HG02763 (cell line): Measurements from ENCODE around the gene SLC17A5.
"Not testable (repeated sequence)": the region's sequence is repeated elsewhere in the genome, so short reads cannot be mapped to it uniquely, and the experiment has no call there.

ENCODE experiments used
- ATAC-seq: cut with Tn5 transposase; IDR thresholded peaks from one replicate; pipeline ENCODE4 v1.9.1; 2021; ENCODE audit warnings: mild to moderate bottlenecking, moderate library complexity; ENCODE audit not compliant: unreplicated experiment

Gene SLC17A5

DNA sequence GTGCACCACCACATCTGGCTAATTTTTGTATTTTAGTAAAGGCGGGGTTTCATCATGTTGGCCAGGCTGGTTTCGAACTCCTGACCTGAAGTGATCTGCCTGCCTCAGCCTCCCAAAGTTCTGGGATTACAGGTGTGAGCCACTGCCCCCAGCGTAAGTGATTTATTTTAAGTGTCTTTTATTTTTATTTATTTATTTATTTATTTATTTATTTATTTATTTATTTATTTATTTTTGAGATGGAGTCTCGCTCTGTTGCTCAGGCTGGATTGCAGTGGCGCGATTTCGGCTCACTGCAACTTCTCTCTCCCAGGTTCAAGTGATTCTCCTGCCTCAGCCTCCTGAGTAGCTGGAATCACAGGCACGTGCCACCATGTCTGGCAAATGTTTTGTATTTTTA is 30.3 kb downstream of the SLC17A5 start:
- not testable (repeated sequence) for ATAC-seq

GRCh38 chr6:73618082-73618481 is 35.7 kb downstream of the SLC17A5 start:
- not testable (repeated sequence) for ATAC-seq

DNA sequence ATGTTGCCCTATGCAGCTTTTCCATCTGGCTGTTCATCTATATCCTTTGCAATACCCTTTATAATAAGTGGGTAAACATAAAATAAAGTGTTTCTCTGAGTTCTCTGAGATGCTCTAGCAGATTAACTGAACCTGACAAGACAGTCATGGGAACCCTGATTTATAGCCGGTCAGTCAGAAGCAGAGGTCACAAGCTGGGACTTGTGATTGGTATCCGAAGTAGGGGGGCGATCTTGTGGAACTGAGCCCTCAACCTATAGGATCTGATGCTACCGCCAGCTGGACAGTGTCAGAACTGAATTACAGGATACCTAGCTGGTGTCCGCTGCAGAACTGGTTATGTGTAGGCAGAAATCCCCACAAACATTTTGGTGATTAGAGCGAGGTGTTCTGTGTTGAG is 39.0 kb downstream of the SLC17A5 start:
- no peak for ATAC-seq

- ATAC-seq = no peak
These were observed 39.8 kb downstream of the SLC17A5 start for GRCh38 chr6:73613806-73614536.

- ATAC-seq = no peak
These were observed 41.2 kb downstream of the SLC17A5 start for GRCh38 chr6:73612611-73613010.

DNA sequence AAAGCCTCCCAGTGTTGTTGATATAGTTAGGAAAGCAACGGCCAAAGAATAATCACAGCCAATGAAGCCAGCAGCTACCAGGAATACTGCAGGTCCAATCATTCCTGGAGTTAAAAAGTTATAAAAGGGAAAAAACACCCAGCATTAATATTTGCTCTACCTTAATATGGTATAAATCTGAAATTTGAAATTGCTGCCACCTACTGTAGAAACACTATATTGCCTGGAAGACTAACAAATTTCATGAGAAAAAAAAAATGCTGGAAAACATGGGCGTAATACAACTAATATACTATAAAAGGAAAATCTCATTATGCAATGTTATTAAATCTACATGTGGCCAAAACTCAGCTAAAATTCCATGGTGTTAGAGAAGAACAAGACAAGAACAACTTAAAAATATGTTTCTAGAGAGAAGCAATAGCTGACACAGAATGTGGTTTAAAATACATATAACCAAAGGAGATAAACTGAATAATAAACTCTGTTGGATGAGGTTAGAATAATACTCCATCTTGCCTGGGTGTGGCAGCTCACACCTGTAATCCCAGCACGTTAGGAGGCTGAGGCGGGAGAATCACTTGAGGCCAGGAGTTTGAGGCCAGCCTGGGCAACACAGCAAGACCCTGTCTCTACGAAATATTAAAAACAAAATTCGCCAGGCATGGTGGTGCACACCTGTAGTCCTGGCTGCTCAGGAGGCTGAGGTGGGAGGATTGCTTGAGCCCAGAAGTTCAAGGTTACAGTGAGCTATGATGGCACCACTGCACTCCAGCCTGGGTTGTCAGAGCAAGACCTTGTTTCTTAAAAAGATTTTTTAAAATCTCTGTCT is 43.1 kb downstream of the SLC17A5 start:
- no peak for ATAC-seq

DNA sequence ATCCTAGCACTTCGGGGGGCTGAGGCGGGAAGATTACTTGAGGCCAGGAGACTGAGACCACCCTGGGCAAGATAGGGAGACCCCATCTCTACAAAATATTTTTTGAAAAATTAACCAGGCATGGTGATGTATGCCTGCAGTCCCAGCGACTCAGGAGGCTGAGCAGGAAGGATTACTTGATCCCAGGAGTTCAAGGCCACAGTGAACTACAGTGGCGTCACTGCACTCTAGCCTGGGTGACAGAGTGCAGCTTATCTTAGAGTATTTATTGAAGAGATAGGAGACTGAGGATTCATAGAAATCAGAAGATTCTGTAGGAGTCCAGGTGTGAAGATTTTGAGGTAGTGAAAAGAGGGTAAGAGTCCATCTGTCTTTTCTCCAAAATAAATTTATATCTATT is 45.0 kb downstream of the SLC17A5 start:
- ATAC-seq = no peak

DNA sequence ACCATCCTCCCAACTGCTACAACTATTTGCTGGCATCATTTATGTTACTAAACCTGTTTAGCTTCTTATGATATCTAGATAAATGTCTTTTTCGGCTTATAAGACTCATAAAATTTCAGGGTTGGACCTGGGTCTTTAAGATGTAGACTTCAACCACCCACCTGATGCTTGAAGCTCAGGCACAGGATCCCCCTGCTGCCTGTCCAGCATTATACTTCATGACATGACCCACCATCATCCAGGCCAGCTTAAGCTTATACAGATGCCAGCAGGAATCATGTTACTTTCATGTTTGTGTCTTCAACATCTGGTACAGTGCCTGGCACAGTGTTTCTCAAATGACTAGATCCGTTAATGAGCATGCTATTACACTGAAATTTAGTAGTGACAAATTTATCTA is 47.4 kb downstream of the SLC17A5 start:
- ATAC-seq = no peak

GRCh38 chr6:73604461-73604860 is 49.3 kb downstream of the SLC17A5 start:
- no peak for ATAC-seq

DNA sequence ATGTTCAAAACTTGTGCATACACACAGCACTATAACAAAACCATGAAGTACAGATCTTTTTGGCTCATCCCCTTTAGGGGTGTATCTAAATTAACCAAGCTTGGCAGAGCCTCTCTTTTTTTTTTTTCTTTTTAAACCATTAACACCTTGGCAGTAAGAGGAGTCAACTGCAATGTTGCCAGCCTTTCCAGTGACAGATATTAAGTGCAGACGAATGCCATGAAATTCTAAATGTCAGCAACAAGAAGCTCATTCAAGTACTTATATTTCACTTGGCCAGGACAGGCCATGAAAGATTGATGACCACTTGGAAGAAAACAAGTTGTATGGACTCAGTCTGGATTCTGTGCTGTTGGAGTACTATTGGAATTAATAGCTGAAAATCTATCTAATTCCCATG is 49.8 kb downstream of the SLC17A5 start:
- no peak for ATAC-seq

GRCh38 chr6:73586416-73586974 is 67.3 kb downstream of the SLC17A5 start:
- ATAC-seq = no peak

DNA sequence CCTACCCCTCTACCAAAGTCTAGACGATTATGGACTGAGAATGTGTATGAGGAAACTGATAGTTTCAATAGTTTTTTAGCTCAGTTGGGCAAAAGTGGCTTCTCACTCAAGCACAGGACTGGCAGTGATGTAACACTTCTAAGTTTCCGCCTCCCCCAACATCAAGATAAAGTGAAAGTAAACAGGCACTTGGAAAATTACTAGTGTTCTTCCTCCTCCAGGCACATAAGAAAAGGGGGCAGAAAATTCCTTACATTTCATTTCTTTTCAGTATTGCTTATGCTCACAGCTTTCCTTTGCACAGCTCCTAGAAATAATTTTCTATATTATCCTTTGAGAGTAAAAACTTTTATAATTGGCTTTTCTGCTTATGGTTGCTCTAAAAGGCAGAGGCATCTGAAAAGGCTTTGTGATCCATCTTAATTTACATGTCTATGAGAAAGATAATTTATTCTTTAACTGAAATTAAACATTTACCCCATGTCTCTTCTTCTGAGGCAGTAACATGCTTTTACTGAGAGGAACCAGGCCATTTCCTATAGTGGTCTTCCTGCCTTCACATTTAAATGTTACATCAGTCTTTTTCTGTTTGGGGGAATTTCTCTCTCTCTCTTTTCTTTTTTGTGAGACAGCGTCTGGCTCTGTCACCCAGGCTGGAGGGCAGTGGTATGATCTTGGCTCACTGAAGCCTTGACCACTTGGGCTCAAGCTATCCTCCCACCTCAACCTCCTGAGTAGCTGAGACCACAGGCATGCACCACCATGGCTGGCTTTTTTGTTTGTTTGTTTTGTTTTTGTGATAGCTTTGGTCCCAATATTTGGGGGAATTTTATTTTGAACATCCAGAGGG is 68.0 kb downstream of the SLC17A5 start:
- peak; percentile 74 for ATAC-seq

DNA sequence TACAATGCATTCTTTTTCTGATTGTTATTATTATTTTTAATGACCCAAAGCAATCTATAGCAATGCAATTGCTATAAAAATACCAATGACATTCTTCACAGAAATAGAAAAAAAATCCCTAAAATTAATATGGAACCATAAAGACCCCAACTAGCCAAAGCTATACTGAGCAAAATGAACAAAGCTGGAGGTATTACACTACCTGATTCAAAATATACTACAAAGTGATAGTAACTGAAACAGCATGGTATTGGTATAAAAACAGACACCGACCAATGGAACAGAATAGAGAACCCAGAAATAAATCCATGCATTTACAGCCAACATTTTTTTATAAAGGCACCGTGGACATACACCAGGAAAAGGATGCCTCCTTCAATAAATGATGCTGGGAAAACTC is 72.5 kb downstream of the SLC17A5 start:
- no peak for ATAC-seq

GRCh38 chr6:73580247-73581149 is 73.3 kb downstream of the SLC17A5 start:
- peak; percentile 80 for ATAC-seq

GRCh38 chr6:73579851-73580246 is 73.9 kb downstream of the SLC17A5 start:
- peak; percentile 18 for ATAC-seq

DNA sequence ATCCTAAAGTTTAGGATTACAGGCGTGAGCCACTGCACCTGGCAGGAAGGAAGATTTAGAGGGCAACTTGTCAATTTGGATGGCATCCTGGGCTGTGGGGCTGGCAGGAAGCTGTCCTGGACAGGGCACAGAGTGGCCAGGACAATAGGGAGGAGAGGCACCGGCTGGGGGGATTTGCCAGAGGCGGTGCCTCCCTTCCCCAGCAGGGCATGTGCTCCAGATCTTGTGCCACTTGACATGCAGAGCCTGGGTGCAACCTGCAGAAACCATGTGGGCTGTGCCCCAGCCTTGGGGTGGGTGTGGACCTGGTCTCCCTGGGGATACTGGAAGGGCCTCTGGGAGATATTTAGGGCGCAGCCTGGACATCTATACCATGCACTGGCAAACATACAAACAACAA is 74.4 kb downstream of the SLC17A5 start:
- ATAC-seq = no peak

- ATAC-seq = no peak
These were observed 76.1 kb downstream of the SLC17A5 start for GRCh38 chr6:73577676-73578075.

DNA sequence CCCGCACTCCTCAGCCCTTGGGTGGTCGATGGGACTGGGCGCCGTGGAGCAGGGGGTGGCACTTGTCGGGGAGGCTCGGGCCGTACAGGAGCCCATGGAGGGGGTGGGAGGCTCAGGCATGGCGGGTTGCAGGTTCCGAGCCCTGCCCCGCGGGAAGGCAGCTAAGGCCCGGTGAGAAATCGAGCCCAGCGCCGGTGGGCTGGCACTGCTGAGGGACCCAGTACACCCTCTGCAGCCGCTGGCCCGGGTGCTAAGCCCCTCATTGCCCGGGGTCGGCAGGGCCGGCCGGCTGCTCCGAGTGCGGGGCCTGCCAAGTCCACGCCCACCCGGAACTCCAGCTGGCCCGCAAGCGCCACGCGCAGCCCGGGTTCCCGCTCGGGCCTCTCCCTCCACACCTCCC is 81.3 kb downstream of the SLC17A5 start:
- not testable (repeated sequence) for ATAC-seq

DNA sequence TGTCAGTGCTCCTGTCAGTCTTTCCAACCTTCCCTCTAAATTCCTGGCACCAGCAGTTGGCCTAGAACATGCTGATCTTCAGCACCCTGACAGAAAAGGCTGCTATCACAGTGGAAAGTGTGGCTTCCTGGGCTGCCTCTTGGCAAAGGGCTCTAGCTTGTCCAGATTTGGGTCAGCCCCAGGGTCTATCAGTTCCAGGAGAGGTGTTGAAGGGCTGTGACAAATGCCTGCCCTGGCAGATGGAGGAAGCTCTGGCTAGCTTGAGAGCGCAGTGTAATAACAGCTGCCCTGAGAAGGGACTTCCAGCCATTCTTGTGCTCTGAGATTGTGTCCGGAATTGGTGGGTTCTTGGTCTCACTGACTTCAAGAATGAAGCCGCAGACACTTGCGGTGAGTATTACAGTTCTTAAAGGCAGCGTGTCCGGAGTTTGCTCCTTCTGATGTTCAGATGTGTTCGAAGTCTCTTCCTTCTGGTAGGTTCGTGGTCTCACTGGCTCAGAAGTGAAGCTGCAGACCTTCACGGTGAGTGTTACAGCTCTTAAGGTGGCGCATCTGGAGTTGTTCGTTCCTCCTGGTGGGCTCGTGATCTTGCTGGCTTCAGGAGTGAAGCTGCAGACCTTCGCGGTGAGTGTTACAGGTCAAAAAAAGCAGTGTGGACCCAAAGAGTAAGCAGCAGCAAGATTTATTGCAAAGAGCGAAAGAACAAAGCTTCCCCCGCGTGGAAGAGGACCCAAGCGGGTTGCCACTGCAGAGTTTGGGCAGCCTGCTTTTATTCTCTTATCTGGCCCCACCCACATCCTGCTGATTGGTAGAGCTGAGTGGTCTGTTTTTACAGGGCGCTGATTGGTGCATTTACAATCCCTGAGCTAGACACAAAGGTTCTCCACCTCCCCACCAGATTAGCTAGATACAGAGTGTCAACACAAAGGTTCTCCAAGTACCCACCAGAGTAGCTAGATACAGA is 82.3 kb downstream of the SLC17A5 start:
- not testable (repeated sequence) for ATAC-seq
